ENCODE results near the gene CLCNKA.
A peak's percentile ranks its signal among the peaks of the same experiment; 100 is the strongest.

CLCNKA gene

DNA sequence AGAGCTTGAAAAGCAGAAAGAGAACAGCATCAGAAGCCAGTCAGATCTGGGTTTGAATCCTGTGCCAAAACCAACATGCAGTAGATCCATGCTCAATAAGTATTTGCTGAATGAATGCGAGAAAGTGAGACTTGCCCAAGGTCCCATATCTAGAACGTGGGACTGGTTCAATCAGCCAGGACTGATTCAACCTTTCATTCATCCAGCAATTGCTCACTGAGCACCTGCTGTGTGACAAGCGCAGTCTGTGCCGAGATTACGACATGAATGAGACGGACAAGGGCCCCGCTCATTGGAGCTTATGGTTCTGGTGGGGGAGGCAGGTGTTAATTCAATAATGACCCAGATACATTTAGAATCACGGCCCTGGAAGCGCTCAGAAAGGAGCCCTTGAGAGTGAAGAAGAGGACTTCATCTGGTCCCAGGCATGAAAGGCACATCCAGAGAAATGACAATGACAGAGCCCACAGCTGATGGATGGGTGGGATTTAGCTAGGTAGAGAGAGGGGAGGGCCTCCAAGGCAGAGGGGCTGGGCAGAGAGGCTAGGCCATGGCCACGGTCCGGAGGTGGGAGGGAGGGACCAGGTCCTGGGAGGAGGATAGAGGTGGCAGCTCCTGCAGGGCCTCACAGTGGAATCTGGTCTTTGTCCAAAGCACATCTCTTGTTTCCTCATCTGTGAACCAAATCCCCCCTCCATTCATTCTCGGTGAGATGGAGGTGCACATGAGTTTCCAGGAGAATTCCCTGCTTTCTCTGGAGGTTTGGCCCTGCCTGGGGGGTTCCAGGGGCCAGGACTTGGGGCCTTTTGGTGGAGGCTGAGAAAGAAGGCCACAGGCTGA, 55.8 kb downstream of the CLCNKA start:
- no peak for DNase-seq (ENCODE audit: low read depth in 2 of 2)

DNA sequence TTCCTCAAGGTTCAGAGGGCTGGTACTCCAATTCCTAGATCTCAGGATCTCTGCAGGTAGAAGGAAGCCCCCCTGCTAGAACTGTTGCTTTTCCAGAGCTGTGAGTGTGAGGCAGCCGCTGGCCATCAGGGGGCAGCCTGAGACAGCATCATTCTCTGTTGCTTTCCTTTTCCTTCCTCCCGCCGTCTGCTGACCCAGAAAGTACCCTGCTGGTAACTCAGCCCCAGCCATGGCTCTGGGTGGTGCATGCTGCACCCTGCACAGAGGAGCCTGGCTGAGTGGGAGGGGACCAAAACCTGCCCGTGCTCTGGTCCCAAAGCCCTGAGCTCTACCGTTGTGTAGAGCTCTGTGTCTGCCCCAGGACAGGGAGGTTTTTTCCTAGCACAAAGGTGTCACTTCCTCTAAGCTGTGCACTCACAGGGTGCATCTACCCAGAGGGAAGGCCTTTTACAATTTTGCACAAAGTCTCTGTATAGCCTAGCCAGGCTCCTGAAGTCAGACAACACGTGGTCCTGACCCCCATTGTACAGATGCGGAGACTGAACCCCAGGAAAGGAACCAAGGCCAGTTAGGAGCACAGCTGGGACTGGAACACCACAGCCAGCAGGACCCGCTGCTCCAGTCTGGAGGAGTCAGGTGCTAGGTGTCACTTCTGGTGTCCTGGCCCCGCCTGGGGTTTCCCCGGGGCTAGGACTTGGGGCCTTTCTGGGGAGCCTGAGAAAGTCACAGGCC, 57.3 kb downstream of the CLCNKA start:
- DNase-seq (ENCODE audit: low read depth in 2 of 2): peak; percentile 46 to 48

DNA sequence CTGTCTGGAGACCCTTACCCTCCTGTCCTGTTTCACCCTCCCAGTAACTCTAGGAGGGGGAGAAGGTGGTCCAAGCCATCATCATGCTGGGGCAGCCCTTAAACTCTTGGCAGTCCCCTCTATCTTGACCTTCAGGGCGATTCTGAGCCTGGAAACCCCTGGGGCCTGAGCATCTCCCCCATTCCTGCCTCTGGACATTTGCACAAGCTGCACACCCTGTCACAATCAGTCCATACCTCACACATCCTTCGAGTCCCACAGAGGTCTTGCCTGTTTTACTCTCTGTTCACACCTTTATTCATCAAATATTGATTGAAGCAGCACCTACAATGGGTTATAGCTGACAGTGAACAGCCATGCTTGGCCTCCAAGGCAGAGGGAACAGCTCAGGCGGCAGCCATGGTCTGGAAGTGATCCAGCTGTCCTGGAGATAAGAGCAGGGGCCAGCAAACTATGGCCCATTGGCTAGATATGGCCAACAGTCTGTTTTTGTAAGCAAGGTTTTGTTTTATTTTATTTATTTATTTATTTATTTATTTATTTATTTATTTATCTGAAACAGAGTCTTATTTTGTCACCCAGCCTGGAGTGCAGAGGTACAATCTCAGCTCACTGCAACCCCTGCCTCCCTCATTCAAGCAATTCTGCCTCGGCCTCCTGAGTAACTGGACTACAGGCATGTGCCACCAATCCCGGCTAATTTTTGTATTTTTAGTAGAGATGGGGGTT, 58.8 kb downstream of the CLCNKA start:
- DNase-seq (ENCODE audit: low read depth in 2 of 2): no peak

DNA sequence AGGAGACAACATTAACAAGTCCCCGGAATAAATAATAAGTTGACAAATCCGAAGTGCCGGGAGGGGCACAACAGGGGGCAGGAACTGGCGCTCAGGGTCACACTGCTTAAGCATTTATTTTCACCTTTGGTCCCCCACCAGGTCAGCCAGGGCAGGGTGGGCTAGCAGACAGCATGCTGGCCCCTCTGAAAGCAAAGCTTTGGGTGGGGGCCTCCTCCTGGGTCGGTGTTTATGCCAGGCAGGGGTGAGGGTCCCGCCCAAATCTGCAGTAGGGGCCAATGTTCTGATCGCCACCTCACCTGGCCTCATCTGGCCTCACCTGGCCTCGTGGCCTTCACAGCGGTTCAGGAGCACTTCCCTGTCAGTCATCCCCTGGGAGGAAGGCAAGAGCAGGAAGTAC, 59.8 kb downstream of the CLCNKA start:
- DNase-seq (ENCODE audit: low read depth in 2 of 2): no peak

DNA sequence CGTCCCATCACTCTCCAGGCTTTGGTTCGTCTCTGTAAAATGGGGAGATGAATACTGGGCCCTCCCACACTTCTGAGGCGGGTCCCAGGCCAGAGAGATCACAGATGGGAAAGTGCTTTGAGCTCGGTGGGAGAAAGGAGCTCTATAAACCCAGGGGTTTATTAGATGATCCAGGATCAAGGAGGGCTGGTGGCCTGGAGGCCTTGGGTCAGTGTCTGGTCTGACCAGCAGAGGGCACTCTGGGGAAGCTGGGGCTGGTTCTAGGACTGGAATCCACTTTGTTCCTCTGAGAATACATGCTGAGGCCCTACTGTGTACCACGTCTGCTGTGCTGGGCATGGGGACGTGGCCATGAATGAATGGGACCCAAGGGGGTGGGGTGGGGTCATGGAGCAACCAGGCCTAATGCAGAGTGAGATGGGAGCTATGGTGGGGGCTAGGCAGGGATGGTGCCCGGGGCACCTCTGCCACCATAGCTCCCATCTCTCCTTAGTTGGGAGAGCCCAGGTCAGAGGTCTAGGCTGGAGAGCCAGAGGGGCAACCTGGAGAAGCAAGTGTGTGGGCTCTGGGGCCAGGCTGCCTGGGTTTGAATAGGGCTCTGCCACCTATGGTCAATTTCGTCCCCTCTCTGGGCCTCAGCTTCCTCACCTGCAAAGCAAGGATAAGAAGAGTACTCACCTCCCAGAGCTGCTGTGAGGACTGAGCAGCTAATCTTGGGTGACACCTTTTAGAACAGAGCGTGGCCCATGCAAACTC, 60.6 kb downstream of the CLCNKA start:
- DNase-seq (ENCODE audit: low read depth in 2 of 2): peak in 1 of 2 donors; percentile 35

DNA sequence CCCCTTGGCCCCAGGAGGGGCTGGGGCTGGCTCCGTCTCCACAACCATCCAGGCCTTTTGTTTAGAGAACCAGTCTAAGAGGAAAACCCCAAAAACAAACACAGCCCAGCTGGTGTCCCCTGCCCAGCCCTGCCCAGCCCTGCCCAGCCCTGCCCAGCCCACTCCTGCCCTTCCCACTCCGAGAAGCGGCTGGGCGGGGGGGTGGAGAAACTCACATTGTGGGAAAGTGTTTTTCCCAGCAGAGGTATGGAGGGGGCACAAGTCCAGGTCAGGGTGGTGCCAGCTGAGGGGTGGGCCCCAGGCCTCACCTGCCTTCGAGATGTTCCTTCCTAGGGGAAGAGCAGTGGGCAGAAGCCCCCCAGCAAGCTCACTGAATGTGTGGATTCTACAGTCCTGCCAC, 61.6 kb downstream of the CLCNKA start:
- no peak for DNase-seq (ENCODE audit: low read depth in 2 of 2)
